Measurements from ENCODE around the gene RPL18.
"Not testable (repeated sequence)": the region's sequence is repeated elsewhere in the genome, so short reads cannot be mapped to it uniquely, and the experiment has no call there.

The RPL18 gene

DNA sequence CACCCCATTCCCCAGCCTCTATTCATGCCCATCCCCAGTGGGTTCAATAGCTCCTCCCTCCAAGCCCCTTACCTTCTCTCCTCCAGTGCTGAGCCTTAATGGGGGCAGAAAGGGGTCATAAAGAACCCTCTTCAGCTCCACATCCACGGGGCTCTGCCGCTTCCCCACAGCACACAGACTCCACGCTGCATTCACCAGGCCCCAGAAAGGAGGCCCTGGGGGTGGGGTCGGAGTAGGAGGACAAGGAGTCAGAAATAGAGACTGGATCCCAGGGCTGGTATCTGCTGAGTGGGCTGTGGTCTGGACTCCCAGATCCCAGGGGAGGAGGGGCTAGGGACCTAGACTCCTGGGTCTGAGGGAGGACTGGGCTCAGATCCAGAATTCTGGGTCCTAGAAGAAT is 25.4 kb upstream of the RPL18 start:
- DNase-seq: no peak

DNA sequence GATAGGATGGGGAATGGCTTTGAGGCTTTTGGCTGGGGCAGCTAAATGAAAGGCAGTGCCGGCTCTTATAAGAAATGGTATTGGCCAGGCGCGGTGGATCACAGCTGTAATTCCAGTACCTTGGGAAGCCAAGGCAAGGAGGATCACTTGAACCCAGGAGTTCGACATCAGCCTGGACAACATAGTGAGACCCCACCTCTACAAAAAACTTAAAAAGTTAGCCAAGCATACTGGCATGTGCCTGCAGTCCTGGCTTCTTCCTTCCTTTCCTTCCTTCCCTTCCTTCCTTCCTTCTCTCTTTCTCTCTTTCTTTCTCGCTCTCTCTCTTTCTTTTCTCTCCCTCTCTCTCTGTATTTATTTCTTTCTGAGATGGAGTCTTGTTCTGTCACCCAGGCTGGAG is 23.9 kb upstream of the RPL18 start:
- no peak for DNase-seq

DNA sequence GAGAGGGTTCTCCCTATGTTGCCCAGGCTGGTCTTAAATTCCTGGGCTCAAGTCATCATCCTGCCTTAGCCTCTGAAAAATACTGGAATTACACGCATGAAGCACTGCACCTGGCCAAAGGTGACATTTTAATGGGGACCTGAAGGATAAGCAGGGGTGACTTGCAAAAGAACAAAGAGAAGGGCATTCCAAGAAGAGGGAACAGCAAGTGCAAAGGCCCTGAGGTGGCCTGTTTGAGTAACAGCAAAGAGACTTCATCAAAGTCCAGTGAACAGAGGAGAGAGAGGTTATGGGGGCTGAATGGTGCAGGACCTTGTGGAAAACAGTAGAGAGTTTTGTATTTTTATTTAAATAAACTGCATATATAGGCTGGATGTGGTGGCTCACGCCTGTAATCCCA is 22.9 kb upstream of the RPL18 start:
- no peak for DNase-seq

DNA sequence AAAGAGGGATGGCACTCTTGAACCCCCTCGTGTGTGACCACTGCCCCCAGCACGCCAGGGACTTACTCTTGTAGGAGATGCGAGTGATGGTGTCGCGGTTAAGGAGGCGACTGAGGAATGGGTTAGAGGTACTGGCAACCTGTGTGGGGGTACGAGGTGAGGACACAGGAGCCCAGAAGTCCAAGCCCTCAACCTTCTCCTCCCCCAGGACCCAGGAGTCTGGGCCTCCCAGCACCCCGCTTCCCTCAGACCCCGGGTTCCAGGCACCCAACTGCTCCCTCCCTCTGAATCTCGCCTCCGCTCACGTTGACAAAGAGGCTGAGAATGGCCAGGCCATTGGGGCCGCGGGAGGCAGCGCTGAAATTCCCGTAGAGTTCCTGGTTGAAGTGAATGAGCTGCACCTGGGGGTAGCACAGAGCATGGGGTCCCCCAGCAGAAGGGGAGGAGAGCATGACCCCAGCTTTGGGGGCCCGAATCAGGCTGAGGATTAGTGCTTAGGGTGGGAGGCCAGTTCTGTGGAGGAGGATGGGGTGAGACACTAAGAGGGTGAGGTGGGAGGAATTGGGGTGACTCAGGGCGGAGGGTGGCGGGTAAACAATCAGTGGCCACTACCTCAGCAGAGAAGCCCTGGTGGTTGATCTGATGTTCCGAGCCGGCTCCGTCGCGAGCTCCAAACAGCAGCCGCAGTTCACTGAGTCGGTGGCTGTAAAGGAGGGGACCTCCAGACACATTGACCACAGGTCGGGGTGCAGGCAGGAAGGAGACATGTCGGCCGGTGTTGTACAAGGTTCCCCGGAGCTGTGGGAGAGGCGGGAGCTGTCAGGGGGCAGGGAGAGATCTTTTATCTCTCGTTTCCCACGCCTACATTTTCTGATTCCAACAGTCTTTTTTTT is 20.8 kb upstream of the RPL18 start:
- no peak for DNase-seq

DNA sequence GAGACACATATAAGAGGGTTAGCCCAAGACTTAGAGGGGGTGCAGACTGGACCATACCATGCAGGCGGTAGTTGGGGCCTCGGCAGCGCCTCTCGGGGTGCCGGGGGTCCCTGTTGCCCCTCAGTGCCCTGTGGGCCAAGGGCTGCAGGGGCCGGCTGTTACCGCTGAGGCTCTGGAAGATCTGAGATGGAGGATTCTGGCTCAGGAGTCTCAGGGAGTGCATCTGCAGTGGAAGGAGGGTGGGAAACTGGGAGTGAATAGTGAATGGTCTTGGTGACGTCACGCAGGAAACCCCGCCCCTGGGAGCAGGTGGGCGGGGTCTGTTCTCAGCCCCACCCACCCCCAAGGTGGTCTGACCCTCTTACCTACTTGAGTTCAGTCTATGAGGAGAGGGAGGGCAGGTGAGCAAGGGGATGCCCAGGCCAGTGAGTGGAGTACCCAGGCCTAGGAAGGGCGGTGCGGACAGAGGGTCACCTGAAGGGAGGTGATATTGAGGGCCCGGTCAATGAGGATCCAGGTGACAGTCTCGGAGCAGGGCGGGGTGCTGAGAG is 19.9 kb upstream of the RPL18 start:
- no peak for DNase-seq

DNA sequence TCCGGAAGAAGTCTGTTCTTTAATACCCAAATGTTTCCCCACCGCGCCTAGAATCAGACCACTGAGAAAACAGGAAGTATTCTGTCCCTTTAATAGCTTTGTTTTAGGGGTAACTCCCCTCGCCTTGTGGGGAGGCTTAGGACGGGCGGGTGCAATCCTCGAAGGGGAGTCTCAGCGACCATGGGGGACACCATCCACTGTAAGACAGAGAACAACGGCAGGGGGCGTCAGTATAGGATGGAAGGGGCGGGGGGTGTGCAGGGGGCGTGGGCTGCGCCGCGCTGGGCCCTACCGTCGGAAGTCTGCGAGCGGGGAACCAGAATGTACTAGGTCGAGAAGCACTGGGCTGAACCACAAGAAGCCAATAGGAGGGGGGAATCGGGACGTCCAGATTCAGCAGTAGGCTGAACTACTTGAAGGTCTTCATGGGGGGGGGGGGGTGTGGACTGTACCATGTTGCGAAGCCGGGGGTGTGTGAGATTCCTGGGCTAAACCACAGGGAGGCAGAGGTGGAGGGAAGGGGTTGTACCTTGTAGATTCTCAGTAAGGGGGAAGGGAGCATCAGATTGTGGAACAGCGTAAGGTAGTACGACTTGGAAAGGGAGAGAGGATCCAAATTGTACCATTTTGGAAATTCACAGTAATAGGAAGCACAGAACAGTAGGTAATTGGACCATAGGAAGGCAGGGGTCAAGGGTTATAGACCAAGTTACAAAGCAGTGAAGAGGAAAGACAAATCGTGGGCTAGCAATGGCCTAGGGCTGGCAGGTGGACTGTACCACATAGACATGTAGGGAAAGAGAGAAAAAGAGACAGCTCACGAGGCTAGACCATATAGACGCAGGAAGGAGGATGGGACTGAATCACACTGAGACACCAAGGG is 19.2 kb upstream of the RPL18 start:
- DNase-seq: peak; percentile 94

DNA sequence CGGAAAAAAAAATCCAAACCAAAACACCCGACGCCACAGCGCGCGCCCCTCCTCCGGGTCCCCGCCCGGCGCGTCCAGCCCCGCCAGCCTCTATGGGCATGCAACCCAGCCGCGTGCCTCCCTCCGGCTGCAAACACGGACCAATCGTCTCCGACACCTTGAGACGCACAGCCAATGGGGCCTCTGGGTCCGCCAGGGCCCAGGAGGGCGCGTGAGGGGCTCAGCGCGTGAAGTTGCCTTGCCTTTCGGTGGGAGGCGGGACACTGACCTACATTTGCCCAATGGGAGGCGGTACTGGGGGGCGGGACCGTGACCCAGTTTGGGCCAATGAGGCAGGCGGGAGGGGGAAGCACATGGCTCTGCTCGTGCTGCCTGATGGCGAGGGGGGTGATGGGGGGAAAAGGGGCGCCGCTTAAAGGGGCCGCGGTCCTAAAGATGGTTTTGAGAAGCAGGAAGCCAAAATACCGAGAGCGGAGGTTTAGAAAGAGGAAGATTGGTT is 18.5 kb upstream of the RPL18 start:
- peak; percentile 99 for DNase-seq

DNA sequence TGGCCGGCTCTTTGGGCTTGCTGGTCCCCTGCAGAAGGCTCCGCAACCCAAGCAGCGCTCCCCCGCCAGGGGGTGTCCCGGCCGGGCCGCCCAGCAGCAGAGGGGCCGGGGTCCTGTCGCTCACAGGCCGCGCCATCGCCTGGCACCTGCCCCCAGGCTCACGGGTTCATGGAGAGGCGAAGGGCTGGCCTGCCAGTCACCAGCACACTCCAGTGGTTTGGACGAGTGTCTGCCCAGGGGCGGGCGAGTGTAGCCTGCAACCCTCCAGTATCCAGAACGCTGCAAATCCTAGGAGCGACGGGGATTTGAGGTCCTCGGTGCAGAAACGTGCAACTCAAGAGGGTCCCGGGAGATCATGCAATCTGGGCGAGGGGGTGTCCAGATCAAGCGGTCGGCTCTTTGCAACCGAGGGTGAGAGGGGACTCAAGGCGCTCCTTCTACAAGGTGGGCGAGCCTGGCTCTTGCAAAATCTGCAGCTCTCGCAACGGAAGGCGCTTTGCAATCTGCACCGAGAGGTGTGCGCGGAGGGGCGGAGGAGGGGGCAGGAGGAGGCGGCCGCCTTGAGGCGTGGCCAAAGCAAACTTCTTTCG is 18.0 kb upstream of the RPL18 start, which contains the start of gene DBP:
DBP (minus strand) TSS at position 521 of the 590 bp plus-strand sequence; CDS start at position 136, 385 bp downstream.
- DNase-seq: no peak

DNA sequence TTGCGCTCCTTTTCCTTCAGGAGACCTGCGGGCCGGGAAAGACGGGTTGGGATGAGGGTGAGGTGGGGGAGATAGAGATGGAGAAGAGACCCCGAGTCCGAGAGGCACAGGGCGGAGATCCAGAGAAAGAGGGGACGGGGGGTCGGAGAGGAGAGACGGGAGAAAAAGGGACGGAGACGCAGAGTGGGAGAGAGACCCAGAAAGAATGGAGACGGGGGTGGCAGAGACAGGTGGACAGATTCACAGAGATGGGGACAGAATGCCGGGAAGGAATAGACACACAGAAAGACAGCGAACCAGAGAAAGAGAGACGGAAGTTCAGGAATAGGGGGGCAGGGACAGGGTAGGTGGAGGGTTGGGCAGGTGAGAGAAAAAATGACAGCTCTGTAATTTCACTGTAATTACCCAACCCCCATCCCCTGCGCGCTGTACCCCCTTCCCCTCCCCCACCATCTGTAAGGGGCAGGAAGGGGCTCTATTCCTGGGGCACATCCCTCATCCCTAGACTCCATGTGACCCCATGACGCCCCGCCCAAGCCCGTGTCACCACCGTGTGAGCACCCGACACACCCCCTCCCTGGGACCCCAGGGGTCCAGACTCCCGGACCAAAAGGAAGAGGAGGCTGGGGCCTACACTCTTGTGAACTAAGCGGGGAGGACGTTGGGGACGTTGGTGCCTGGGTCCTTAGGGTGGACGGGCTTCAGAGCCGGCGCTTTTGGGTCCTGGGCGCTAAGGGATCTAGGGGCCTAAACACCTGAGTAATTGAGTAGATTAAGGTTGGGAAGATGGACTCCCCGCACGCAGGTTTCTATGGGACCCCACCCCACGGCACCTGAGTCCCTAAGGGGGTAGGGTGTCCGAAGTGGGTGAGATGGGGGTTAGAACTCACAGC is 17.2 kb upstream of the RPL18 start:
- DNase-seq: no peak

DNA sequence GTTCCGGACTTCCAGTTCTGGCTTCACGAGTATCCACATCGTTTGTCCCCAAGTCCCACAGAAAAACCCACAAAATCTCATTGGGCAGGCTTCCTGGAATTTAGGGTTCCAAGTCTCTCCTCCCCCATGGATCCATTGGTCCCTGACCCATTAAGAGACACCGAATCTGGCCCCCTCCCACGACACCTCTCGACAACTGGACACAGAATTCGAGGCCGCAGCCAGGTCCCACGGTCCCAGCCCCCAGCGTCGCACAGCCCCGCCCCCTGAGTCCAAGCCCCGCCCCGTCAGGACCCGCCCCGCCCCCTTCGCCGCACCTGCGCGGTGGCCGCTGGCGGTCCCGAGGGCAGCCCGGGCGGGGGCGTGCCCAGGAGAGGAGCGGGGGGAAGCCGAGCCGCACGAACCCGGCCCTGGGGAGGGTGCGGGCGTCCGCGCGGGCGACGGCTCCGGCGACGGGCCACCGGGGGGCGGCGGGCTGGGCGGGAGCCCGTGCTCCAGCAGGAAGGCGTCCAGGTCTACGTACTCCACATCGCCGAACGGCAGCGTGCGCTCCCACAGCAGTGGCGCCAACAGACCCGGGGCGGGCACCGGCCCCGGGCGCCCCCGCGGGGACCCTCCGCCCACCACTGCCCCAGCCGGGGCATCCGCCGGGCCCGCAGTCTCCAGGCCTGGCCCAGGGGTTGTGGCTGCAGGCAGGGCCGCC is 16.4 kb upstream of the RPL18 start:
- peak; percentile 50 for DNase-seq

DNA sequence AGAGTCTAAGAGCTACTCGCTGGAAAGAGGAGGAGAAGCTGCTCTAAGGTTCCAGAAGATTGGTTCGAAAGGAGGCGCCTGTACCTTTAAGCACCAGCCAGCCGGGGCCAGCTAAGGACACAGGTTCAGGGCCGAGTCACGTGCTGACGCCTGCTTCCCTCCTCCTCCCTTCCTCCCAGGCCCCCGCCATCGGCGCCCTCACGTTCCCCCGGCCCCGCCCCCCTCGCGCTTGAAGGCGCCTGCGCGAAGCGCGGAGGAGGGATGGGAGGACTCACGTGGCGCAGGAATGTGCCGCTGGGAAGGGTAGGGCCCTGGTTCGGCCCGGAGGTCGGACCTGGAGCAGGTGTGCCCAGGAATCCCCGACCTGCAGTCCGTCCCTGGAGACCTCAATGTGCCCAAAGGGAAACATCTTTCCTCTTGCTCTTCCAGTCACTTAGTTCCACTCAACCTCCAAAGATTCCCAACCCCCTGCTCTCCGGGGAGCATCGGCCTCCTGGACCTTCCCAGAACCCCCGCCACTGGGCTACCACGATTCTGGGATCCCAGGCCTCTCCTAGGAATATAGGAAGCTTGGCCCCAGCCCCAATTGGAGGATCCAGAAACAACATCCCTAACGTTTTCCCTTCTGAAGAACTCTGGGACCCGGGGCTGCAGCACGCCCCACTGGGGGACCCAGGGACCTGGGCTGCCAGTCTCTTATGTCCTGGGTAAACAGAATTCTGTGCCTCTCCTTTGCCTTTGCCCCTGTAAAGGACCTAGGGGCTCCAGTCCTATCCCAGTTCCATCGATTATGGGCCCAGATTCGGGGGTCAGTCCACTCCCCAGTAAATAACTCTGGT is 15.7 kb upstream of the RPL18 start:
- peak; percentile 96 for DNase-seq

DNA sequence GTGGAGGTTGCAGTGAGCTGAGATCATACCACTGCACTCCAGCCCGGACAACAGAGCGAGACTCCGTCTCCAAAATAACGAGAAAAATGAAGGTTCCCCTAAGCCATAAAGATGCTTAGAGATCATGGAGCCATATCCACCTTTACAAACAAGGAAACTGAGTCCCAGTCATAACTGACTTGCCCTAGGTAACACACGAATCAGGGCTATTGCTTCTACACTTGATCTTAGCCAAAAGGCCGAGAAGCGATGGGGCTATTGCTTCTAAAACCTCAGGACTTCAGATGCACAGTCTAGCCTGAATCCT is 15.0 kb upstream of the RPL18 start:
- no peak for DNase-seq

DNA sequence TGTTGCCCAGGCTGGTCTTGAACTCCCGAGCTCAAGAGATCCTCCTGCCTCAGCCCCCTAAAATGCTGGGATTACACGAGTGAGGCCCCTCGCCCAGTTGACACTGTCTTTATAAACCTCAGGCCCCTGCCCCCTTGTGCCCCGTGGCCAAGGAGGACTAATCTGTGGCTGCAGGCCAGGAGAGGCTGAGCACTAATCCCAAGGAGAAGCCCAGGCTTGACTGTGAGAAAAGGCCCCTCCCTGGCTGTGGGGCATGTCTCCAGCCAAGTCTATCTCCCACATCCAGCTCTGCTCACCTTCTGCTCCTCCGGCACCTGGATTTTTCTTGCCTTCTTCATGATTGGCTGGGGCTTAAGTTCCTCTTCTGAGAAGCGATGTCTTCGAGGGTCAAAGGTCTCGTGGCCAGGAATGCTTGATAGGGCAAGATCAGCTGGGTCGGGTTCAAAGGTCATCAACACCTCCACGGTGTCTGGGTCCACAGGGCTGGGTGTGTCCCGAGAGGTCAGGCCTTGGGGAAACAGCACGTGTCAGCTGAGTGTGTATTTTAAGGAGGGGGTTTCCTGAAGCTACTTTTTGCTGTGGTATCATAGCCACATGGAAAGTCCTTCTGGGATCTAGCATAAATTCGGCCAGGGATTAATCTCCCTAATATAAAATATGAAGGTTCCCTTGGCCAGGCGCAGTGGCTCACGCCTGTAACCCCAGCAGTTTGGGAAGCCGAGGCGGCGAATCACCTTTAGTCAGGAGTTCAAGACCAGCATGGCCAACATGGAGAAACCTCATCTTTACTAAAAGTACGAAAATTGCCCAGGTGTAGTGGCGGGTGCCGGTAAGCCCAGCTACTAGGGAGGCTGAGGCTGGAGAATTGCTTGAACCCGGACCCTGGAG is 14.4 kb upstream of the RPL18 start:
- no peak for DNase-seq

DNA sequence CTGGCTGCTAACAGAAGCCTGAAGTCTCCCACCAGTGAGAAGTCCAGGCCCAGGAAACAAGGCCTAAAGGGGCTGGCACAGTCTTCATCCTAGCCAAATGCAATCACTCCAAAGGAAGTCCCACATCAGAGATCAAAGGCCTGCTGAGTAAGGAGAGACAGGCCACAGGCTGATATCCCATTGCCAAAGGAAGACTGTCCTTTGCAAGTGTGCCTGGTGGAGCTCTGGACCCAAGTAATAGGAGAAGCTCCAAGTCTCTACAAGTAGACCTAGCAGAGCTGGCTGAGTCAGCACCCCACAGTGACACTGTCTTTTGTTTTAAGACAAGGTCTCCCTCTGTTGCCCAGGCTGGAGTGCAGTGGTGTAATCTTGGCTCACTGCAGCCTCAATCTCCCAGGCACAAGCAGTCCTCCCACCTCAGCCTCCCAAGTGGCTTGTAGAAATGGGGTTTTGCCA is 13.7 kb upstream of the RPL18 start:
- peak; percentile 52 for DNase-seq

DNA sequence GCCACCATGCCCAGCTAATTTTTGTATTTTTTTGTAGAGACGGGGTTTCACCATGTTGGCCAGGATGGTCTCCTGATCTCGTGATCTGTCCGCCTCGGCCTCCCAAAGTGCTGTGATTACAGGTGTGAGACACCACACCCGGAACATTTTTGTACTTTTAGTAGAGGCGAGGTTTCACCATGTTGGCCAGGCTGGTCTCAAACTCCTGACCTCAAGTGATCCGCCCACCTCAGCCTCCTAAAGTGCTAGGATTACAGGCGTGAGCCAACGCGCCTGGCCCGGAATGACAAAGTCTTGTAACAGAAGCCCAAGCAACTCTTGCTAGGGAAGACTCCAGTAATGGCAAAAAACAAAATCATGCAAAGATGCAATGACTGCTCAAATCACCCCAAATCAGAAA is 13.3 kb upstream of the RPL18 start:
- DNase-seq: not testable (repeated sequence)

DNA sequence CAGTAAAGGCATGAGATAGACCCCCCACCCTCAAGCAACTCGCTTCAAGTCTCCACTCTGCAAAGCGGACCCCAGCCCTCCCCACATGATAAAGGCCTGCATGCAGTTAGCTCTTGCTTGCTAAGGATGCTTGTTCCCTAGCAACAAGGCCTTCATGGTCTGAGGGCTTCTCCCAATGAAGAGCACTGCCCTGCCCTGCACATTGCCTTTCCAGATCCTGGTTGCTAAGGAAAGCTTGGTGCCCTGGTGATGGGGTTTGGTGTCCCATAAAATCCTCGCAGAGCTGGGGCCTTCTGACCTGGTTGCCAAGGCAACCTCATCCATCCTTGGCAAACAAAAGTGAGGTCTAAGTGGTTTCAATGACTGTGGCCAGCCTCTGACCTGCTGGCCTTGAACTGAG is 12.2 kb upstream of the RPL18 start:
- no peak for DNase-seq

DNA sequence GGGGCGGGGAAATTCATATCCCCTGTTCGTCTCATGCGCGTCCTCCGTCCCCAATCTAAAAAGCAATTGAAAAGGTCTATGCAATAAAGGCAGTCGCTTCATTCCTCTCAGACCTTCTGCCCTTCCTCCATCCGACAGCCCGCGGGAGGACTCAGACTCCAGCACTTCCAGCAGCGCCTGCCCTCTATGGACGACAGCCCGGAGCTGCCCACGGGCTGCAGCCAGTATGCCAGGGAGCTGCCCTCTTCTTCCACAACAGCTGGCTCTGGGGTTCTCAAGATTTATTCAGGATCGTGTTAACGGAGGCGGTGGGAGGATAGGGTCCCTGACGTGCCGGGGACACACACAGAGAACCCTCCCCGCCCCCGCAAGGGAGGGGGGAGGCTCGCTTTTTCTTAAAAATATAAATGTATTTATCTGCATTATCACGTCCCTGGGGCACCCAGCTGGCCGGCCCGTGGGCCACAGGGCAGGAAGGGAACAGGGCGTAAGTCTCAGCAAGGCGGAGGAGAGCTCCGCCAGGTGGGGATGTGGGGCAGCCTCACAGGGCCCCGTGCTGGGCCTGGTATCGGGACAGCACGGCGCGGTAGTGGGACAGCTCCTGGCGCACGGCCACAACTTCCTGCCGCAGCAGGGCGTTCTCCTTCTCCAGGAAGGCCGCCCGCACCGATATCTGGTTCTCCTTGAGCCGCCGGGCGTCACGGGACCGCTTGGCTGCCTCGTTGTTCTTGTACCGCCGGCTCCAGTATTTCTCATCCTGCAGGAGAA is 11.5 kb upstream of the RPL18 start:
- DNase-seq: peak; percentile 57

DNA sequence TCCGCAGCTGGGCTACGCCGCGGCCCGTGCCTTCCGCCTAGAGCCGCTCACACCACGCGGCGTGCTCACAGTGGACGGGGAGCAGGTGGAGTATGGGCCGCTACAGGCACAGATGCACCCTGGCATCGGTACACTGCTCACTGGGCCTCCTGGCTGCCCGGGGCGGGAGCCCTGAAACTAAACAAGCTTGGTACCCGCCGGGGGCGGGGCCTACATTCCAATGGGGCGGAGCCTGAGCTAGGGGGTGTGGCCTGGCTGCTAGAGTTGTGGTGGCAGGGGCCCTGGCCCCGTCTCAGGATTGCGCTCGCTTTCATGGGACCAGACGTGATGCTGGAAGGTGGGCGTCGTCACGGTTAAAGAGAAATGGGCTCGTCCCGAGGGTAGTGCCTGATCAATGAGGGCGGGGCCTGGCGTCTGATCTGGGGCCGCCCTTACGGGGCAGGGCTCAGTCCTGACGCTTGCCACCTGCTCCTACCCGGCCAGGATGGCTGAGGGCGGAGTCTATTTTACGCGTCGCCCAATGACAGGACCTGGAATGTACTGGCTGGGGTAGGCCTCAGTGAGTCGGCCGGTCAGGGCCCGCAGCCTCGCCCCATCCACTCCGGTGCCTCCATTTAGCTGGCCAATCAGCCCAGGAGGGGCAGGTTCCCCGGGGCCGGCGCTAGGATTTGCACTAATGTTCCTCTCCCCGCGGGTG is 10.8 kb upstream of the RPL18 start:
- DNase-seq: no peak

Data from fibroblast of skin of right biceps (primary cell).